Peyer's patch (tissue), 4 donors: ENCODE results near the gene ATF6. TPM values are rescaled to one million over a fixed set of nuclear protein-coding genes. Genes with fewer than 3 reads are reported as not detected.

ENCODE experiments used
- DNase-seq, 3 donors: peaks; one replicate each; pipeline ENCODE4 v3.0.0-alpha.2; 2017 to 2019
- H3K27ac ChIP-seq, 4 donors: fragments of 200-600 bp; sonication (generic); one replicate each; pipeline ENCODE4 v1.5.1; 2016 to 2019
- H3K27me3 ChIP-seq, 2 donors: fragments of 200-600 bp; sonication (generic); one replicate each; pipeline ENCODE4 v1.5.1; 2019
- H3K36me3 ChIP-seq, 3 donors: fragments of 200-600 bp; sonication (generic); one replicate each; pipeline ENCODE4 v1.5.1; 2016 to 2019
- H3K4me1 ChIP-seq, 4 donors: fragments of 200-600 bp; sonication (generic); one replicate each; pipeline ENCODE4 v1.5.1; 2016 to 2019
- H3K4me3 ChIP-seq, 4 donors: fragments of 200-600 bp; sonication (generic); 1 replicate in 3 of 4; 2 replicates in 1 of 4; pipeline ENCODE4 v1.5.1; 2016 to 2019; ENCODE audit warnings: mild to moderate bottlenecking in 1 of 4
- H3K9me3 ChIP-seq, 4 donors: fragments of 200-600 bp; sonication (generic); one replicate each; pipeline ENCODE4 v1.5.1; 2016 to 2019; ENCODE audit warnings: mild to moderate bottlenecking in 1 of 4
- POLR2A ChIP-seq, 2 donors: fragments of 450-650 bp; IDR thresholded peaks; one replicate each; pipeline ENCODE4 v1.5.1; 2017; ENCODE audit warnings: antibody characterized with exemption in 2 of 2, mild to moderate bottlenecking in 2 of 2, moderate library complexity in 2 of 2
- total RNA-seq, 4 donors: library from RNA; depleted of rRNA; stranded (reverse); fragments of >200 nt; gene quantifications; one replicate each; pipeline ENCODE4 v1.1.0, GENCODE V29; 2016
- TF ChIP-seq, protein P1 (sequence below), 6 experiments: fragments of 450-650 bp in 4 of 6; fragments of 200-600 bp in 2 of 6; sonication (generic) in 1 of 6; IDR thresholded peaks; one replicate each; pipeline ENCODE4 v1.5.1; 2017 to 2019; ENCODE audit warnings: antibody characterized with exemption in 6 of 6, mild to moderate bottlenecking in 3 of 6, moderate library complexity in 1 of 6

The ATF6 gene
- total RNA-seq, 4 donors from 2014 or later: 15.5 to 21.4 (median 20.8) TPM

DNA sequence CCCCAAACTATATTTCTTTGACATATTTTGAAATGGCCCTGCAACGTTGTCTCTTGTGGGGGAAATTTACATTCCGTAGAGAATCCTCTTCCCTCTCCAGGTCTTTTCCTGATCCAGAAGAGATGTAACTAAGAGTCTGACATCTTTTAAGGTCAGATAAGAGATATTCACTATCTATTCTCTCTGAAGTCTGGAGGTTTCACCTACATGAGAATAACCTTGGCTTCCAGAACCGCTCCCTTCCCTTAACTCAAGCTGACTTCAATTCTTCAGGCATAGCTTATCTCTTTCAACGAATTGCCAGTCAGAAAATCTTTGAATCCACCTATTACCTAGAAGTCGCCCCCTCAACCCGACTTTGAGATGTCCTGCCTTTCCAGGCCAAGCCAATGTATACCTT, 34.9 kb upstream of the ATF6 start:
- Histone ChIP-seq H3K4me1 (peaks cover 0 to 9% (median 1%) of the 10 kb centered on the region in 4 donors), H3K27me3 (peaks cover 0 to 3% of the 10 kb centered on the region in 2 donors), H3K36me3 (no peaks in the 10 kb centered on the region), H3K4me3 (no peak overlapping the region), H3K27ac (no peak overlapping the region), H3K9me3 (no peaks in the 10 kb centered on the region)
- no peak for DNase-seq
- TF ChIP-seq POLR2A (IDR thresholded peaks at IDR 0.05): no peak
- TF ChIP-seq, protein P1, sequence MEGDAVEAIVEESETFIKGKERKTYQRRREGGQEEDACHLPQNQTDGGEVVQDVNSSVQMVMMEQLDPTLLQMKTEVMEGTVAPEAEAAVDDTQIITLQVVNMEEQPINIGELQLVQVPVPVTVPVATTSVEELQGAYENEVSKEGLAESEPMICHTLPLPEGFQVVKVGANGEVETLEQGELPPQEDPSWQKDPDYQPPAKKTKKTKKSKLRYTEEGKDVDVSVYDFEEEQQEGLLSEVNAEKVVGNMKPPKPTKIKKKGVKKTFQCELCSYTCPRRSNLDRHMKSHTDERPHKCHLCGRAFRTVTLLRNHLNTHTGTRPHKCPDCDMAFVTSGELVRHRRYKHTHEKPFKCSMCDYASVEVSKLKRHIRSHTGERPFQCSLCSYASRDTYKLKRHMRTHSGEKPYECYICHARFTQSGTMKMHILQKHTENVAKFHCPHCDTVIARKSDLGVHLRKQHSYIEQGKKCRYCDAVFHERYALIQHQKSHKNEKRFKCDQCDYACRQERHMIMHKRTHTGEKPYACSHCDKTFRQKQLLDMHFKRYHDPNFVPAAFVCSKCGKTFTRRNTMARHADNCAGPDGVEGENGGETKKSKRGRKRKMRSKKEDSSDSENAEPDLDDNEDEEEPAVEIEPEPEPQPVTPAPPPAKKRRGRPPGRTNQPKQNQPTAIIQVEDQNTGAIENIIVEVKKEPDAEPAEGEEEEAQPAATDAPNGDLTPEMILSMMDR (IDR thresholded peaks at IDR 0.05): no peak

DNA sequence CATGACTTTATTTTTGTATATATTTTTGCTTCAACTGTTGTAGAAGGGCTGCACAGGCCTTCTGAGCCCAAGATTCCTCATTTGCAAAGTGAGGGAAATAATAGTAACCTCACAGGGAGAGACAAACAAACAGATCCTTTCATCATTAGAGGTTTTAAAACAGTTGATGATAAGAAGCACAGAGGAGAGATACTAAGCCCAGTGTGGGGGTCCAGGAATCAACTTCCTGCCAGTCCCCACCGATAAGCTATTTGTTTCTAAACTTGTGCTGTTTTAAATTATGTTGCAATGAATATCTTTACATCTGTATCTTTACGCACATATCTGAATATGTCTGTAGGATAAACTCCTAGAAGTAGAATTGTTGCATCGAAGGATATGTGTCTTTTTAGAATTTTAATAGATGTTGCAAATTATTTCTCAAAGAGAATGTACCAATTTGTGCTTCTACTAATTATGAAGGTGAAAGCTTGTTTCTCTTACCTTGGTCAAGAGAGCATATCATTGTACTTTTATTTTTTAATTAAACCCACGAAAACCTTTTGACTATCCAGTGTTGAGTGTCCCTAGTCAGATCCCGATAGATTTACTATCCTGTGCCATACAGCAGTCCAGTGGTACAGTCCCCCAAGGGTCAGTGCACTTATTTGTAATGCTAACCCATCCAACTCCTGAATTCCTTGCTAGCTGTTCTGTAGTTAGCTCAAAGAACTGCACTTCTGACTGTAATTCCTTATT, 34.0 kb upstream of the ATF6 start:
- Histone ChIP-seq H3K27ac (no peak overlapping the region), H3K4me1 (peaks cover 0 to 5% (median 1%) of the 10 kb centered on the region in 4 donors), H3K36me3 (no peaks in the 10 kb centered on the region), H3K4me3 (no peak overlapping the region), H3K27me3 (peaks cover 0 to 3% of the 10 kb centered on the region in 2 donors), H3K9me3 (no peaks in the 10 kb centered on the region)
- no peak for DNase-seq
- TF ChIP-seq POLR2A (IDR thresholded peaks at IDR 0.05): no peak
- TF ChIP-seq, protein P1 (IDR thresholded peaks at IDR 0.05): no peak

DNA sequence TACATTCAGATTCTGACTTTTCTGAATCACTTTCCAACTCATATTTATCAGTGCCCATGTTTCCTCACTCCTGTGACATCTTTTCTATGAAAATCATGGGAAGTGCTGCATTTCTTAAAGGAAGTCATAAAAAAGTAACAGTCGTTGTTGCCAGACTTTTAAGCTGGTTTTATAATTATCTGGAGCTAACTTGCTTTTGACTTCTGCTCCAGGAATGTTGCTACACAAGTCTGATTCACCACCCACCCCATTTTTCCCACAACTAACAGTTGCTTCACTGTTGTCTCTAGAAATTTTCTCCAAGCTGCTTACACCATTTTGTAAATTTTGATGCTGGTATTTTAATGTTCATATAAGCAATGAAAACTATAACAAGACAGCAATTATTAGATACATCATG, 32.6 kb upstream of the ATF6 start:
- no peak overlapping the region for H3K4me3 ChIP-seq
- DNase-seq: no peak
- no peak for TF ChIP-seq POLR2A (IDR thresholded peaks at IDR 0.05)
- TF ChIP-seq, protein P1 (IDR thresholded peaks at IDR 0.05): no peak
- no peaks in the 10 kb centered on the region for H3K9me3 ChIP-seq
- H3K27ac ChIP-seq: no peak overlapping the region
- no peaks in the 10 kb centered on the region for H3K27me3 ChIP-seq
- H3K4me1 ChIP-seq: no peaks in the 10 kb centered on the region
- H3K36me3 ChIP-seq: no peaks in the 10 kb centered on the region

DNA sequence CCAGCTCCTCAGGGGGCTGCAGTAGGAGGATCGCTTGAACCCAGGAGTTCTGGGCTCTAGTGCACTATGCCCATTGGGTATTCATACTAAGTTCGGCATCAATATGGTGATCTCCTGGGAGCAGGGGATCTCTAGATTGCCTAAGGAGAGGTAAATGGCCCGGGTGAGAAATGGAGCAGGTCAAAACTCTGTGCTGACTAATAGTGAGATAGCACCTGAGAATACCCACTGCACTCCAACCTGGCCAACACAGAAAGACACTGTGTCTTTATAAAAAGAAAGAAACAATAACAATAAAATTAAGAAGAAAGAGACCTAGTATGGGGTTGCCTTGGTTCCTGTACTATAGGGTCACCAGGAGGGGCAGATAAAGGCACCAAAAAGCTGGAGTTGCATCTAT, 30.3 kb upstream of the ATF6 start:
- peaks cover 0 to 6% (median 2%) of the 10 kb centered on the region in 4 donors for H3K4me1 ChIP-seq
- H3K4me3 ChIP-seq: no peak overlapping the region
- H3K27ac ChIP-seq: no peak overlapping the region
- H3K9me3 ChIP-seq: no peaks in the 10 kb centered on the region
- no peaks in the 10 kb centered on the region for H3K36me3 ChIP-seq
- no peak for DNase-seq
- no peaks in the 10 kb centered on the region for H3K27me3 ChIP-seq
- TF ChIP-seq POLR2A (IDR thresholded peaks at IDR 0.05): no peak
- TF ChIP-seq, protein P1 (IDR thresholded peaks at IDR 0.05): no peak

DNA sequence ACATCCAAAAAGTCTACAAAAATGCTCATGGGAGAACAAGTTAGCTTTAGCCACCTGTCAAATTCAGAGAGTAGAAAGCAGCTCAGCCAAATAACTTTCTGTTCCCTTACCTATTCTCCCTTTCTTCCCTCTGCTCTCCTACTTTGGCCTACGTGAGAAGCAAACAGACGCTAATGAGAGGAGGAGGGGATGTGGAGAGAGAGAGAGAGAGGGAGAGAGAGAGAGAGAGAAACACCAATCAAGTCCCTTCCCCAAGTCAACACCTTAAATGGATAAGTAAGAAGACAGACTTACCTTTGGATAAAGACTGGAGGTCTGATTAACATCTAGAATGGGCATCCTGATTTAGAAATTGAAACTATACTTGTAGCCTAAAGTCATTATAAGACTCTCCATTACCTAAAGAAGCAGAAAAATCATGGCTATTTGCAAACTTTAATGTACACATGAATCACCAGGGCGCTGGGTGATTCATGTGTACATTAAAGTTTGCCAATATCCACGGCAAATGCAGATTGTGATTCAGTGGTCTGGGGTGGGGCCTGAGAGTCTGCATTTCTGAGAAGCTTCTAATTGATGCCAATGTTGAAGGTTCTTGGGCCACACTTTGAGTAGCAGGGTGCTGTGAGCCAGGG, 29.7 kb upstream of the ATF6 start:
- TF ChIP-seq, protein P1 (IDR thresholded peaks at IDR 0.05): no peak
- TF ChIP-seq POLR2A (IDR thresholded peaks at IDR 0.05): no peak
- Histone ChIP-seq H3K9me3 (no peaks in the 10 kb centered on the region), H3K4me3 (no peak overlapping the region), H3K27me3 (no peaks in the 10 kb centered on the region), H3K4me1 (peaks cover 0 to 6% (median 2%) of the 10 kb centered on the region in 4 donors), H3K36me3 (no peaks in the 10 kb centered on the region), H3K27ac (no peak overlapping the region)
- DNase-seq: no peak
